Mesodermal cell (in vitro differentiated cells): ENCODE data around the gene TMEM100. TPM values are rescaled to one million over a fixed set of nuclear protein-coding genes. Genes with fewer than 3 reads are reported as not detected.

ENCODE experiments used
- H3K27ac ChIP-seq: 2 replicates; pipeline ENCODE4 v1.7.0; 2013; ENCODE audit warnings: mild to moderate bottlenecking, low read depth, low read length, moderate library complexity; ENCODE audit not compliant: severe bottlenecking
- H3K36me3 ChIP-seq: 2 replicates; pipeline ENCODE4 v1.7.1; 2013; ENCODE audit warnings: mild to moderate bottlenecking, low read length, moderate library complexity; ENCODE audit not compliant: control insufficient read depth, insufficient read depth
- H3K4me1 ChIP-seq: one replicate; pipeline ENCODE4 v1.7.1; 2013; ENCODE audit warnings: mild to moderate bottlenecking, low read length; ENCODE audit not compliant: insufficient read depth, control insufficient read depth, poor library complexity, severe bottlenecking
- H3K4me3 ChIP-seq: 2 replicates; pipeline ENCODE4 v1.7.0; 2013; ENCODE audit warnings: low read length, control low read depth, mild to moderate bottlenecking; ENCODE audit not compliant: insufficient read depth, poor library complexity, severe bottlenecking; ENCODE audit errors: extremely low read depth
- H3K9me3 ChIP-seq: 2 replicates; pipeline ENCODE4 v1.7.1; 2013; ENCODE audit warnings: mild to moderate bottlenecking, low read length, moderate library complexity; ENCODE audit not compliant: control insufficient read depth
- WGBS, 2 experiments: methylation state at CpG; one replicate each; pipeline ENCODE4 v1.1.5; 2013; ENCODE audit warnings: missing lambda C conversion rate in 2 of 2; ENCODE audit not compliant: insufficient coverage in 2 of 2; 5-methylcytosine and 5-hydroxymethylcytosine counted together
- polyA plus RNA-seq, 2 experiments: library from polyadenylated mRNA; stranded (reverse); fragments of 50-300 nt; gene quantifications; one replicate each; pipeline ENCODE4 v1.2.3, GENCODE V29; 2013

Gene TMEM100
- polyA plus RNA-seq (2013, experiment 1 of 2) = 86.9 TPM
- polyA plus RNA-seq (2013, experiment 2 of 2) = 98.4 TPM

- WGBS, 2 experiments = 5 to 14% methylated on average over 7 to 12 of the region's 12 CpGs
- Histone ChIP-seq H3K4me1 (peaks cover 28% of the 10 kb centered on the region), H3K36me3 (peaks cover 3% of the 10 kb centered on the region), H3K4me3 (peak within 1 kb of the TSS; percentile 47), H3K27ac (peak within 1 kb of the TSS; percentile 90), H3K9me3 (no peaks in the 10 kb centered on the region)
Observed at GRCh38 chr17:55722742-55723487, at the start of gene TMEM100. TMEM100 (minus strand) TSS chr17:55722864; CDS start chr17:55721070, 1,794 bp downstream.

- WGBS, 2 experiments = 95 to 100% methylated on average over 4 to 6 of the region's 7 CpGs
- Histone ChIP-seq H3K36me3 (peaks cover 75% of the 10 kb centered on the region), H3K4me1 (no peaks in the 10 kb centered on the region), H3K9me3 (no peaks in the 10 kb centered on the region), H3K4me3 (no peak overlapping the region), H3K27ac (no peak overlapping the region)
Observed at GRCh38 chr17:55772086-55772485, 49.4 kb upstream of the TMEM100 start.

- Histone ChIP-seq H3K36me3 (peaks cover 57% of the 10 kb centered on the region), H3K9me3 (no peaks in the 10 kb centered on the region), H3K4me1 (no peaks in the 10 kb centered on the region), H3K27ac (no peak overlapping the region), H3K4me3 (no peak overlapping the region)
- WGBS, 2 experiments = 15 to 25% methylated on average over 3 of the region's 4 CpGs
Observed at GRCh38 chr17:55770196-55770870, 47.7 kb upstream of the TMEM100 start.

- WGBS, 2 experiments = 88 to 91% methylated on average over 5 to 6 of the region's 6 CpGs
- Histone ChIP-seq H3K27ac (no peak overlapping the region), H3K4me1 (no peaks in the 10 kb centered on the region), H3K4me3 (no peak overlapping the region), H3K9me3 (no peaks in the 10 kb centered on the region), H3K36me3 (peaks cover 53% of the 10 kb centered on the region)
Observed at GRCh38 chr17:55769625-55770000, 46.9 kb upstream of the TMEM100 start.

GRCh38 chr17:55768936-55769624, 46.4 kb upstream of the TMEM100 start:
- Histone ChIP-seq H3K4me1 (no peaks in the 10 kb centered on the region), H3K4me3 (no peak overlapping the region), H3K27ac (no peak overlapping the region), H3K36me3 (peaks cover 47% of the 10 kb centered on the region), H3K9me3 (no peaks in the 10 kb centered on the region)

- 92 to 97% methylated on average over 3 of the region's 3 CpGs for WGBS, 2 experiments
- H3K9me3 ChIP-seq = no peaks in the 10 kb centered on the region
- no peaks in the 10 kb centered on the region for H3K4me1 ChIP-seq
- no peak overlapping the region for H3K4me3 ChIP-seq
- no peak overlapping the region for H3K27ac ChIP-seq
- H3K36me3 ChIP-seq = peaks cover 19% of the 10 kb centered on the region
Observed at GRCh38 chr17:55765472-55765871, 42.8 kb upstream of the TMEM100 start.

- no peaks in the 10 kb centered on the region for H3K9me3 ChIP-seq
- no peak overlapping the region for H3K4me3 ChIP-seq
- 94 to 100% methylated on average over 2 to 3 of the region's 4 CpGs for WGBS, 2 experiments
- H3K27ac ChIP-seq = no peak overlapping the region
- peaks cover 15% of the 10 kb centered on the region for H3K36me3 ChIP-seq
- H3K4me1 ChIP-seq = no peaks in the 10 kb centered on the region
Observed at GRCh38 chr17:55764610-55765009, 41.9 kb upstream of the TMEM100 start.

- no peak overlapping the region for H3K4me3 ChIP-seq
- H3K4me1 ChIP-seq = no peaks in the 10 kb centered on the region
- H3K27ac ChIP-seq = no peak overlapping the region
- 89 to 90% methylated on average over 5 to 6 of the region's 6 CpGs for WGBS, 2 experiments
- peaks cover 7% of the 10 kb centered on the region for H3K36me3 ChIP-seq
- H3K9me3 ChIP-seq = no peaks in the 10 kb centered on the region
Observed at GRCh38 chr17:55763856-55764255, 41.2 kb upstream of the TMEM100 start.

- Histone ChIP-seq H3K9me3 (no peaks in the 10 kb centered on the region), H3K4me1 (no peaks in the 10 kb centered on the region), H3K27ac (no peak overlapping the region), H3K4me3 (no peak overlapping the region), H3K36me3 (no peaks in the 10 kb centered on the region)
- WGBS, 2 experiments = 86 to 95% methylated on average over 4 of the region's 6 CpGs
Observed at GRCh38 chr17:55762086-55762858, 39.6 kb upstream of the TMEM100 start.

GRCh38 chr17:55760643-55761355, 38.1 kb upstream of the TMEM100 start:
- no peaks in the 10 kb centered on the region for H3K4me1 ChIP-seq
- H3K4me3 ChIP-seq = no peak overlapping the region
- H3K9me3 ChIP-seq = no peaks in the 10 kb centered on the region
- H3K27ac ChIP-seq = no peak overlapping the region
- WGBS, 2 experiments = 86% methylated on average over 1 of the region's 3 CpGs; no CpG with 5 or more reads in 1 of the 2 experiments
- peaks cover under 1% of the 10 kb centered on the region for H3K36me3 ChIP-seq
